ENCODE data around the gene ERLEC1.

- TF ChIP-seq POLR2A (IDR thresholded peaks at IDR 0.05; ENCODE audit: low read depth, low read length) (no peak), POLR2AphosphoS5 (IDR thresholded peaks at IDR 0.05; ENCODE audit: low read depth, low read length) (no peak)
These were observed 72.7 kb downstream of the ERLEC1 start, which contains the start of gene GPR75 for GRCh38 chr2:53859206-53860181.
